ENCODE data around the gene CUX1. TPM values are rescaled to one million over a fixed set of nuclear protein-coding genes. Genes with fewer than 3 reads are reported as not detected.

CUX1 gene
- polyA plus RNA-seq, 12 donors, result 38.3 to 53.1 (median 44.7) TPM

- DNase-seq, result no peak
These were observed 118.8 kb downstream of the CUX1 start for GRCh38 chr7:101936223-101936610.

- DNase-seq, result no peak
These were observed 119.3 kb downstream of the CUX1 start for GRCh38 chr7:101936611-101937231.

- DNase-seq, result no peak
These were observed 120.5 kb downstream of the CUX1 start for GRCh38 chr7:101937717-101938514.

GRCh38 chr7:101939136-101939695, 121.8 kb downstream of the CUX1 start:
- DNase-seq, result no peak

GRCh38 chr7:101940151-101940550, 122.7 kb downstream of the CUX1 start:
- DNase-seq, result no peak

GRCh38 chr7:101940830-101941229, 123.4 kb downstream of the CUX1 start:
- DNase-seq, result no peak

- DNase-seq, result no peak
These were observed 124.3 kb downstream of the CUX1 start for GRCh38 chr7:101941481-101942383.

GRCh38 chr7:101942603-101943210, 125.3 kb downstream of the CUX1 start:
- no peak for DNase-seq

GRCh38 chr7:101943306-101943705, 125.9 kb downstream of the CUX1 start:
- no peak for DNase-seq

GRCh38 chr7:101943889-101944600, 126.6 kb downstream of the CUX1 start:
- DNase-seq, result no peak

GRCh38 chr7:101944611-101945010, 127.2 kb downstream of the CUX1 start:
- no peak for DNase-seq

- no peak for DNase-seq
These were observed 127.8 kb downstream of the CUX1 start for GRCh38 chr7:101945034-101945758.

- no peak for DNase-seq
These were observed 130.5 kb downstream of the CUX1 start for GRCh38 chr7:101947899-101948298.

GRCh38 chr7:101948650-101949049, 131.2 kb downstream of the CUX1 start:
- no peak for DNase-seq

GRCh38 chr7:101950450-101951119, 133.2 kb downstream of the CUX1 start:
- no peak for DNase-seq

- no peak for DNase-seq
These were observed 134.3 kb downstream of the CUX1 start for GRCh38 chr7:101951757-101952156.

GRCh38 chr7:101952355-101953247, 135.2 kb downstream of the CUX1 start:
- no peak for DNase-seq

- no peak for DNase-seq
These were observed 135.9 kb downstream of the CUX1 start for GRCh38 chr7:101953248-101953819.

All from muscle of arm (tissue), 12 donors.